IMR-90 (cell line): ENCODE results near the gene SETD2.

Experiments
- CEBPB ChIP-seq: IDR thresholded peaks from 2 replicates; pipeline ENCODE4 v1.6.1; 2012; ENCODE audit warnings: low read depth, low read length, improper control_type of control experiment
- CHD1 ChIP-seq: IDR thresholded peaks from 2 replicates; pipeline ENCODE4 v1.6.1; 2012; ENCODE audit warnings: low read depth, low read length, improper control_type of control experiment
- CTCF ChIP-seq: conservative IDR thresholded peaks from 2 replicates; pipeline ENCODE4 v1.5.1; 2012; ENCODE audit warnings: mild to moderate bottlenecking, low read depth, low read length, improper control_type of control experiment
- ELK1 ChIP-seq: fragments of 150-350 bp; IDR thresholded peaks from 2 replicates; pipeline ENCODE4 v1.6.1; 2016; ENCODE audit warnings: low read depth, mild to moderate bottlenecking, low read length, moderate library complexity, borderline replicate concordance
- MAZ ChIP-seq: IDR thresholded peaks from 2 replicates; pipeline ENCODE4 v1.6.1; 2012; ENCODE audit warnings: low read depth, mild to moderate bottlenecking, low read length, improper control_type of control experiment, moderate library complexity, borderline replicate concordance
- POLR2A ChIP-seq: IDR thresholded peaks from 2 replicates; pipeline ENCODE4 v1.6.1; 2012; ENCODE audit warnings: mild to moderate bottlenecking, low read depth, low read length
- RAD21 ChIP-seq: IDR thresholded peaks from 2 replicates; pipeline ENCODE4 v1.6.1; 2012; ENCODE audit warnings: low read length, improper control_type of control experiment
- RCOR1 ChIP-seq: IDR thresholded peaks from 2 replicates; pipeline ENCODE4 v1.6.1; 2012; ENCODE audit warnings: mild to moderate bottlenecking, low read length, improper control_type of control experiment; ENCODE audit not compliant: insufficient replicate concordance
- USF2 ChIP-seq: fragments of 150-350 bp; IDR thresholded peaks from 2 replicates; pipeline ENCODE4 v1.6.1; 2017; ENCODE audit warnings: mild to moderate bottlenecking, antibody characterized with exemption, low read length, low read depth

- TF ChIP-seq USF2, result no peak
- no peak for TF ChIP-seq POLR2A
- TF ChIP-seq CTCF, result no peak
- no peak for TF ChIP-seq CHD1
- no peak for TF ChIP-seq CEBPB
- no peak for TF ChIP-seq ELK1
- TF ChIP-seq RAD21, result no peak
- no peak for TF ChIP-seq MAZ
- TF ChIP-seq RCOR1, result no peak
Observed at GRCh38 chr3:47089630-47090029, 74.3 kb downstream of the SETD2 start.
